ENCODE results near the gene ARHGAP6.

ARHGAP6 gene

GRCh38 chrX:11665168-11666111 is at the start of gene ARHGAP6:
TSS of gene ARHGAP6 (minus strand) at chrX:11665920. CDS start at chrX:11664828, 1,092 bp downstream.
- Mint-ChIP-seq H3K27ac (no peak within 1 kb of the TSS), H3K4me3 (no peak within 1 kb of the TSS), H3K36me3 (ENCODE audit: low read depth) (no peaks in the 10 kb centered on the region), H3K27me3 (peaks cover 45% of the 10 kb centered on the region), H3K9me3 (no peaks in the 10 kb centered on the region), H3K4me1 (ENCODE audit: low read depth) (no peaks in the 10 kb centered on the region)
- intact Hi-C loops (cut with micrococcal nuclease), result no loop called here

- H3K4me1 Mint-ChIP-seq (ENCODE audit: low read depth), result no peaks in the 10 kb centered on the region
- H3K4me3 Mint-ChIP-seq, result no peak overlapping the region
- H3K27me3 Mint-ChIP-seq, result no peaks in the 10 kb centered on the region
- no peak overlapping the region for H3K27ac Mint-ChIP-seq
- H3K9me3 Mint-ChIP-seq, result no peaks in the 10 kb centered on the region
- intact Hi-C loops (cut with micrococcal nuclease), result no loop called here
- H3K36me3 Mint-ChIP-seq (ENCODE audit: low read depth), result no peaks in the 10 kb centered on the region
Measured at GRCh38 chrX:11704725-11705495, 39.2 kb upstream of the ARHGAP6 start.

GRCh38 chrX:11703855-11704254 is 38.1 kb upstream of the ARHGAP6 start:
- Mint-ChIP-seq H3K36me3 (ENCODE audit: low read depth) (no peaks in the 10 kb centered on the region), H3K27me3 (no peaks in the 10 kb centered on the region), H3K27ac (no peak overlapping the region), H3K4me3 (no peak overlapping the region), H3K9me3 (no peaks in the 10 kb centered on the region), H3K4me1 (ENCODE audit: low read depth) (no peaks in the 10 kb centered on the region)
- intact Hi-C loops (cut with micrococcal nuclease), result no loop called here

GRCh38 chrX:11702965-11703631 is 37.4 kb upstream of the ARHGAP6 start:
- Mint-ChIP-seq H3K36me3 (ENCODE audit: low read depth) (no peaks in the 10 kb centered on the region), H3K27me3 (no peaks in the 10 kb centered on the region), H3K4me3 (no peak overlapping the region), H3K4me1 (ENCODE audit: low read depth) (no peaks in the 10 kb centered on the region), H3K9me3 (no peaks in the 10 kb centered on the region), H3K27ac (no peak overlapping the region)
- intact Hi-C loops (cut with micrococcal nuclease), result no loop called here

GRCh38 chrX:11702420-11702819 is 36.7 kb upstream of the ARHGAP6 start:
- H3K27me3 Mint-ChIP-seq, result no peaks in the 10 kb centered on the region
- intact Hi-C loops (cut with micrococcal nuclease), result no loop called here
- H3K27ac Mint-ChIP-seq, result no peak overlapping the region
- no peaks in the 10 kb centered on the region for H3K36me3 Mint-ChIP-seq (ENCODE audit: low read depth)
- no peaks in the 10 kb centered on the region for H3K9me3 Mint-ChIP-seq
- no peak overlapping the region for H3K4me3 Mint-ChIP-seq
- H3K4me1 Mint-ChIP-seq (ENCODE audit: low read depth), result no peaks in the 10 kb centered on the region

GRCh38 chrX:11698702-11699101 is 33.0 kb upstream of the ARHGAP6 start:
- Mint-ChIP-seq H3K27me3 (peaks cover 1% of the 10 kb centered on the region), H3K36me3 (ENCODE audit: low read depth) (no peaks in the 10 kb centered on the region), H3K9me3 (no peaks in the 10 kb centered on the region), H3K4me1 (ENCODE audit: low read depth) (no peaks in the 10 kb centered on the region), H3K27ac (no peak overlapping the region), H3K4me3 (no peak overlapping the region)
- intact Hi-C loops (cut with micrococcal nuclease), result no loop called here

GRCh38 chrX:11688201-11688600 is 22.5 kb upstream of the ARHGAP6 start:
- no peaks in the 10 kb centered on the region for H3K36me3 Mint-ChIP-seq (ENCODE audit: low read depth)
- no peak overlapping the region for H3K27ac Mint-ChIP-seq
- H3K27me3 Mint-ChIP-seq, result peaks cover 4% of the 10 kb centered on the region
- no peak overlapping the region for H3K4me3 Mint-ChIP-seq
- intact Hi-C loops (cut with micrococcal nuclease), result no loop called here
- H3K9me3 Mint-ChIP-seq, result no peaks in the 10 kb centered on the region
- no peaks in the 10 kb centered on the region for H3K4me1 Mint-ChIP-seq (ENCODE audit: low read depth)

GRCh38 chrX:11687157-11687556 is 21.4 kb upstream of the ARHGAP6 start:
- peaks cover 4% of the 10 kb centered on the region for H3K27me3 Mint-ChIP-seq
- no peaks in the 10 kb centered on the region for H3K36me3 Mint-ChIP-seq (ENCODE audit: low read depth)
- H3K9me3 Mint-ChIP-seq, result no peaks in the 10 kb centered on the region
- H3K4me1 Mint-ChIP-seq (ENCODE audit: low read depth), result no peaks in the 10 kb centered on the region
- no peak overlapping the region for H3K27ac Mint-ChIP-seq
- intact Hi-C loops (cut with micrococcal nuclease), result no loop called here
- no peak overlapping the region for H3K4me3 Mint-ChIP-seq

- intact Hi-C loops (cut with micrococcal nuclease), result no loop called here
- H3K27ac Mint-ChIP-seq, result no peak overlapping the region
- no peak overlapping the region for H3K4me3 Mint-ChIP-seq
- H3K27me3 Mint-ChIP-seq, result peaks cover 1% of the 10 kb centered on the region
- H3K9me3 Mint-ChIP-seq, result no peaks in the 10 kb centered on the region
- H3K4me1 Mint-ChIP-seq (ENCODE audit: low read depth), result no peaks in the 10 kb centered on the region
- H3K36me3 Mint-ChIP-seq (ENCODE audit: low read depth), result no peaks in the 10 kb centered on the region
Measured at GRCh38 chrX:11683057-11683456, 17.3 kb upstream of the ARHGAP6 start.

- Mint-ChIP-seq H3K36me3 (ENCODE audit: low read depth) (no peaks in the 10 kb centered on the region), H3K27ac (no peak overlapping the region), H3K9me3 (no peaks in the 10 kb centered on the region), H3K27me3 (no peaks in the 10 kb centered on the region), H3K4me3 (no peak overlapping the region), H3K4me1 (ENCODE audit: low read depth) (no peaks in the 10 kb centered on the region)
- intact Hi-C loops (cut with micrococcal nuclease), result no loop called here
Measured at GRCh38 chrX:11678158-11678557, 12.4 kb upstream of the ARHGAP6 start.

GRCh38 chrX:11672213-11672612 is 6.5 kb upstream of the ARHGAP6 start:
- H3K27me3 Mint-ChIP-seq, result peaks cover 8% of the 10 kb centered on the region
- no peaks in the 10 kb centered on the region for H3K36me3 Mint-ChIP-seq (ENCODE audit: low read depth)
- H3K9me3 Mint-ChIP-seq, result no peaks in the 10 kb centered on the region
- no peaks in the 10 kb centered on the region for H3K4me1 Mint-ChIP-seq (ENCODE audit: low read depth)
- no peak overlapping the region for H3K27ac Mint-ChIP-seq
- H3K4me3 Mint-ChIP-seq, result no peak overlapping the region
- intact Hi-C loops (cut with micrococcal nuclease), result no loop called here

GRCh38 chrX:11670316-11670715 is 4.6 kb upstream of the ARHGAP6 start:
- no peaks in the 10 kb centered on the region for H3K9me3 Mint-ChIP-seq
- intact Hi-C loops (cut with micrococcal nuclease), result no loop called here
- H3K4me3 Mint-ChIP-seq, result no peak overlapping the region
- H3K27ac Mint-ChIP-seq, result no peak overlapping the region
- peaks cover 23% of the 10 kb centered on the region for H3K27me3 Mint-ChIP-seq
- H3K4me1 Mint-ChIP-seq (ENCODE audit: low read depth), result no peaks in the 10 kb centered on the region
- no peaks in the 10 kb centered on the region for H3K36me3 Mint-ChIP-seq (ENCODE audit: low read depth)

- Mint-ChIP-seq H3K27ac (no peak overlapping the region), H3K27me3 (peaks cover 42% of the 10 kb centered on the region), H3K36me3 (ENCODE audit: low read depth) (no peaks in the 10 kb centered on the region), H3K4me1 (ENCODE audit: low read depth) (no peaks in the 10 kb centered on the region), H3K9me3 (no peaks in the 10 kb centered on the region), H3K4me3 (no peak overlapping the region)
- intact Hi-C loops (cut with micrococcal nuclease), result no loop called here
Measured at GRCh38 chrX:11666952-11667685, 1.4 kb upstream of the ARHGAP6 start.

All from dendritic cell treated with granulocyte-macrophage colony-stimulating factor and Interleukin-4, amounts not matched to agents 40 ng/mL and 50 ng/mL, for 4 days (primary cell).